ENCODE data around the gene RC3H1.
"Not testable (repeated sequence)": the region's sequence is repeated elsewhere in the genome, so short reads cannot be mapped to it uniquely, and the experiment has no call there.

RC3H1 gene, protein sequence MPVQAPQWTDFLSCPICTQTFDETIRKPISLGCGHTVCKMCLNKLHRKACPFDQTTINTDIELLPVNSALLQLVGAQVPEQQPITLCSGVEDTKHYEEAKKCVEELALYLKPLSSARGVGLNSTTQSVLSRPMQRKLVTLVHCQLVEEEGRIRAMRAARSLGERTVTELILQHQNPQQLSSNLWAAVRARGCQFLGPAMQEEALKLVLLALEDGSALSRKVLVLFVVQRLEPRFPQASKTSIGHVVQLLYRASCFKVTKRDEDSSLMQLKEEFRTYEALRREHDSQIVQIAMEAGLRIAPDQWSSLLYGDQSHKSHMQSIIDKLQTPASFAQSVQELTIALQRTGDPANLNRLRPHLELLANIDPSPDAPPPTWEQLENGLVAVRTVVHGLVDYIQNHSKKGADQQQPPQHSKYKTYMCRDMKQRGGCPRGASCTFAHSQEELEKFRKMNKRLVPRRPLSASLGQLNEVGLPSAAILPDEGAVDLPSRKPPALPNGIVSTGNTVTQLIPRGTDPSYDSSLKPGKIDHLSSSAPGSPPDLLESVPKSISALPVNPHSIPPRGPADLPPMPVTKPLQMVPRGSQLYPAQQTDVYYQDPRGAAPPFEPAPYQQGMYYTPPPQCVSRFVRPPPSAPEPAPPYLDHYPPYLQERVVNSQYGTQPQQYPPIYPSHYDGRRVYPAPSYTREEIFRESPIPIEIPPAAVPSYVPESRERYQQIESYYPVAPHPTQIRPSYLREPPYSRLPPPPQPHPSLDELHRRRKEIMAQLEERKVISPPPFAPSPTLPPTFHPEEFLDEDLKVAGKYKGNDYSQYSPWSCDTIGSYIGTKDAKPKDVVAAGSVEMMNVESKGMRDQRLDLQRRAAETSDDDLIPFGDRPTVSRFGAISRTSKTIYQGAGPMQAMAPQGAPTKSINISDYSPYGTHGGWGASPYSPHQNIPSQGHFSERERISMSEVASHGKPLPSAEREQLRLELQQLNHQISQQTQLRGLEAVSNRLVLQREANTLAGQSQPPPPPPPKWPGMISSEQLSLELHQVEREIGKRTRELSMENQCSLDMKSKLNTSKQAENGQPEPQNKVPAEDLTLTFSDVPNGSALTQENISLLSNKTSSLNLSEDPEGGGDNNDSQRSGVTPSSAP

DNA sequence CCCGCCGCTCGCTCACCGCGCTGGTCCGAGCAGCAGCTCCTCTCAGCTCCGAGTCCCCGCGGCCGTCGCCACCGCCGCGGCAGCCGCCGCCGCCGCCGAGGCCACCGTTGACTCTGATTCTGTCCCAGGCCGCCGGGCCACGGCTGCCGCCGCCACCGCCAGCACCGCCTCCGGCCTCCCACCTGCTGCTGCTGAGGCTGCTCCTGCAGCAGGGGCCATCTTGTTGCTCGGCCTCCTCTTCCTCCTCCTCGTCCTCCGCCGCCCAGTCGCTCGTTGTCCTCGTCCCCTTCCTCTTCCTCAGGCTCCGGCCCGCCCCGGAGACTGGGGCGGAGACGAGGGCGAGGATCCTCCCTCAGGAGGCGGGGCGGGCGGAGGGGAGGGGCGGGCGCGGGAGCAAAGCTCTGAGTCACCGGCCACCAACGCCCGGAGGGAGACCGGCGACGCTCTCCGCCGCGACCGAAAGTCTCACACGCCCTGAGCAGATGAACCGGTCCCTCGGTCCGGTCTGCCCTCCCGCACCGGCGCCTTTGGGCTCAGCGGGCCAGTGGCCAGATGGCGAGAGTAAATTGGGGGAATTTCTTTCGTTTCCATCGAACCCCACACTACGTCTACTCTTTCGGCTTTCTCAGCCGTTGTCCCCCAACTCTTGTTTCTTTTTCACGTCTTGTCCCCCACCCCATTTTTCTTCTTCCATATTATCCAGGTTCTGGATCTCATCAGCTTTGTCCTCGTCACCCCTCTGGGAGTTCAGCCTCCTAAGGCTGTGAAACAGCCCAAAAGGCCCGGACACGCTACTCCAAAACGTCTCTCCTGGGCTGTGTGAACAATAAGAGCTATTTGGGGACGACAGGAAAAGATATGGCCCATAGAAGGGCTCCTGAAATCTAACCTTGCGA, at the start of gene RC3H1:
Gene RC3H1 (minus strand): TSS at position 278 of the 896 bp plus-strand sequence. CDS start 29,372 bp downstream, outside the sequence.
- DNase-seq: peak; percentile 79 to 82

DNA sequence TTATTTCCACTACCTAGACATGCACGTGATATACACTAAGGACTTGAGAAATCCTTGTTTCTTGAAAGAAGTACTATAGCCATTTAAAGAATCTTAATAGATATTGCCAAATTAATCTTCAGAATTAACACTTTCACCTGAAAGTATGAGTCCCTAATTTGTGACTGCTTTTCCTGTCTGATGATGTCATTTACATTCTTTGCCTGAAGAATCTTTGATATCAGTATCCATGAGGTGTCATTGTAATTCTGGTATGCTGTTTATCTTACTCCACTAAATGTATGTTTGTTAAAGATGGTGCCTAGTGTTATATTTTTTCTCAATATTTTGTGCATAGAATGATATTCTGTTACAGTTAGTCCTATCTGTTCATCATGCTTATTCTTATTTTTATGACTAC, 48.5 kb upstream of the RC3H1 start:
- DNase-seq: no peak

DNA sequence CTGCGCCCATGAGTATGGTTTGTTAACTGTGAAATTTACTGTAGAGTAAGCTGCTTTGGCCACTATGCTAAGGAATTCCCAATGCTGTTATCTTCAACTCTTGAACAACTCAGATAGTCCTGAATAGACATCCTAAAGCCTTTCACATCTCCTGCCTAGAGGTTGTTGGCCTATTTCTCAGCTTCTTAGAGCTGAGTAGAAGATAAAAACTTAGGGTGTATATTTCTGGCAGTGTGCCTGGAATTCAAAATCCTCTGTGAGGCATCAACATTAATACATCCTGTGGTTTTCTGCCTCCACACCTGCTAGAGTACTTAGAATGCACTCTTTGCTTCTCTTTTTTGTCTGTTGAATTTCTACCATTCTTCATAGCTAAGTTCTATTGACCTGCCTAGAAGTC, 45.8 kb upstream of the RC3H1 start:
- DNase-seq: no peak

DNA sequence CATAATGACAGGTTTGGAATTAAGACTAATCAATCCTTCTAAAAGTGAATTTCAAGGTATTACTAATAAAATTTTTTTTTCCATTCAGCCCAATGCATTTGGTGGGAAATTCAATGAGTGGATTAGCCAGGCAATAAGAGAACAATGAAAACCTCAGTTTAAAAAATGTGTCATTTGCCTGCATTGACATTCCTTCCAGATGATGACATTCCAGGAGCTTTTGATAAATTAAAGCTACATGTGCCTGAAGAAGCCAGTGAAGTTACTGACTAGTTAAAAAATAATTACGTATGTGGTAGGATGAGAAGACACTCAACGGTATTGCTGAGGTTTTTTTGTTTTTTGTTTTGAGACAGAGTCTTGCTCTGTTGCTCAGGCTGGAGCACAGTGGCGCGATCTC, 37.9 kb upstream of the RC3H1 start:
- no peak for DNase-seq

DNA sequence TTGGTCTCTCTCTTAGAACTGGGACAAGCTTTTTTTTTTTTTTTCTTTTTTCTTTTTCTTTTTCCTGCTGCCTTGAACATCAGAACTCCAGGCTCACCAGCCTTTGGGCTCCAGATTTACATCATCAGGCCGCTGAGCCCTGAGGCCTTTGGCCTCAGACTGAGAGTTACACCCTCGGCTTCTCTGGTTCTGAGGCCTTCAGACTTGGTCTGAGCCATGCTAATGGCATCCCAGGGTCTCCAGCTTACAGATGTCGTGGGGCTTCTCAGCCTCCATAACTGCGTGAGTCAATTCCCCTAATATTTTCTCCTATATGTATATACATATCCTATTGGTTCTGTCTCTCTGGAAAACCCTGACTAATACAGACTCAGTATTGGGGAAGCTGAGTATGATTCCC, 36.5 kb upstream of the RC3H1 start:
- no peak for DNase-seq

DNA sequence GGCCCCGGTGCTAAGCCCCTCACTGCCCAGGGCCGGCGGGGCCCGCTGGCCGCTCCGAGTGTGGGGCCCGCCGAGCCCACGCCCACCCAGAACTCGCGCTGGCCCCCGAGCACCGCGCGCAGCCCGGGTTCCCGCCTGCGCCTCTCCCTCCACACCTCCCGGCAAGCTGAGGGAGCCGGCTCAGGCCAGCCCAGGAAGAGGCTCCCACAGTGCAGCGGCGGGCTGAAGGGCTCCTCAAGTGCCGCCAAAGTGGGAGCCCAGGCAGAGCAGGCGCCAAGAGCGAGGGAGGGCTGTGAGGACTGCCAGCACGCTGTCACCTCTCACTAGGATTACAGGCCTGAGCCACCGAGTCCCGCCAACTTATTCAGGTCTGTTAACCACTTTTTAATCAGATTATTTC, 34.5 kb upstream of the RC3H1 start:
- not testable (repeated sequence) for DNase-seq

DNA sequence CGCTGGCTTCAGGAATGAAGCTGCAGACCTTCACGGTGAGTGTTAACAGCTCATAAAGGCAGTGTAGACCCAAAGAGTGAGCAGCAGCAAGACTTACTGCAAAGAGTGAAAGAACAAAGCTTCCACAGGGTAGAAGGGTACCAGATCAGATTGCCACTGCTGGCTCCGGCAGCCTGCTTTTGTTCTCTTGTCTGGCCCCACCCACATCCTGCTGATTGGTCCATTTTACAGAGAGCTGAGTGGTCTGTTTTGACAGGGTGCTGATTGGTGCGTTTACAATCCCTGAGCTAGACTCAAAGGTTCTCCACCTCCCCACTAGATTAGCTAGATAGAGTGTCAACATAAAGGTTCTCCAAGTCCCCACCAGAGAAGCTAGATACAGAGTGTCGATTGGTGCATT, 33.6 kb upstream of the RC3H1 start:
- not testable (repeated sequence) for DNase-seq

DNA sequence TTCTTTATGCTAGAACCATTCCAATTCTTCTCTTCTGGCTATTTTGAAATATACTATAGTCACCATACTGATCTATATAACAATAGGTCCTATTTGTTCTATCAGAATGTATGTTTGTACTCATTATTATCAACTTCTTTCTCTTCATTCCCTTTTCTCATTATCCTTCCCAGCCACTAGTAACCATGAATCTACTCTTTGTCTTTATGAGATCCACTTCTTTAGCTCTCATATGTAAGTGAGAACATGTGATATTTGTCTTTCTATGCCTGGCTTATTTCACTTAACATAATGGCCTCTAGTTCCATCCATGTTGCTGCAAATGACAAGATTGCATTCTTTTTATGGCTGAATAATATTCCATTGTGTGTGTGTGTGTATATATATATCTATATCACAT, 31.7 kb upstream of the RC3H1 start:
- no peak for DNase-seq

DNA sequence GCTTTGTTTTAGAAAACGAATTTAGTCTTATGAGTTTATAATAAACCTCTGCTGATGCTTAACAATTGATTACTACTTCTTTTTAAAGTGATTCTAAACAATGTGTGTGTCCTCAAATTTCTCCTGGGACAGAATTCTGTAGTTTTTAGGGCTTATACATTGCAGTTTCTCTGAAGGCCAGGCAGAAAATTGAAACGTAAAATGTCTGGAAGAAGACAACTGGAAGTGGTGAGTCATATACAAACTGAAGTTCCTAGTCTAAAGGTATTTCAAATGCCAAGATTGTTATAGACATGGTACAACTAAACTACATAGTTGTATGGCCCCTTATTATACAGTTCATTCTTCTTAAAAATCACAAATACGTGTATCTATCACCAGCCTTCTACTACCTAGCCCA, 30.5 kb upstream of the RC3H1 start:
- DNase-seq: no peak

DNA sequence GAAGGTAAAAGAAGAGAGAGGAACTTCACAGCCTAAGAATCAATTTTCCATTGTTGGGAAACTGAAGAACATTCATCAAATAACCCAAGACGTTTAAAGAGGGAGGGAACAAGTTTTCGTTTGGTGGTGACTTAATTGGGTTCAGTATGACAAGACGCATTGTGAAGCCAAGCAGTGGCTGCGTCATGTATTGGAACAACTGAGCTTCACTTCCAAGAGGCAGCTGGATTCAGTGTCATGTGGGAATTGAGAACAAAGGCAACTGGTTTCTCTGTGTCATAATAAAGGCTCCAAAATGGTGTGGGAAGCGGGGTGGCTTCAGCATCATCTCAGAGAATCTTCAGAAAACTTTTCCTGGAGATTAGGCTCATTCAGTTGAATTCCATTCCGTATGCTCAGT, 29.8 kb upstream of the RC3H1 start:
- DNase-seq: no peak

DNA sequence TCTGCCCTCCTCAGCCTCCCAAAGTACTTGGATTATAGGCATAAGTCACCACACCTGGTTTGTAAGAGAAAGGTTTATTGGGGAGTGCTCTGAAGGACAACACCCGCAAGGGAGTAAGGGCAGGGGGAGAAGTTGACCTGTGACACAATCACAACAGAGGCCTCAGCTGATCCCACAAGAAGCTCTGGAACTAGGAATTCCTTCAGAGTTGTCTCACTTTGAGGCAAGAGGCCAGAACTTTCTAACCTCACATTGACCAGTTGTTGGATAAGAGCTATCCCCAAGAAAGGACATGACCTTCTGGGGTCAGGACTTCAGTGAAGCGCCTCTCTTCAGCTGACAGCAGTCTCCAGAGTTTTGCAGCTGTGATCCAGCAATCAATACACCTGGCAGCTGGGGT, 27.4 kb upstream of the RC3H1 start:
- no peak for DNase-seq

DNA sequence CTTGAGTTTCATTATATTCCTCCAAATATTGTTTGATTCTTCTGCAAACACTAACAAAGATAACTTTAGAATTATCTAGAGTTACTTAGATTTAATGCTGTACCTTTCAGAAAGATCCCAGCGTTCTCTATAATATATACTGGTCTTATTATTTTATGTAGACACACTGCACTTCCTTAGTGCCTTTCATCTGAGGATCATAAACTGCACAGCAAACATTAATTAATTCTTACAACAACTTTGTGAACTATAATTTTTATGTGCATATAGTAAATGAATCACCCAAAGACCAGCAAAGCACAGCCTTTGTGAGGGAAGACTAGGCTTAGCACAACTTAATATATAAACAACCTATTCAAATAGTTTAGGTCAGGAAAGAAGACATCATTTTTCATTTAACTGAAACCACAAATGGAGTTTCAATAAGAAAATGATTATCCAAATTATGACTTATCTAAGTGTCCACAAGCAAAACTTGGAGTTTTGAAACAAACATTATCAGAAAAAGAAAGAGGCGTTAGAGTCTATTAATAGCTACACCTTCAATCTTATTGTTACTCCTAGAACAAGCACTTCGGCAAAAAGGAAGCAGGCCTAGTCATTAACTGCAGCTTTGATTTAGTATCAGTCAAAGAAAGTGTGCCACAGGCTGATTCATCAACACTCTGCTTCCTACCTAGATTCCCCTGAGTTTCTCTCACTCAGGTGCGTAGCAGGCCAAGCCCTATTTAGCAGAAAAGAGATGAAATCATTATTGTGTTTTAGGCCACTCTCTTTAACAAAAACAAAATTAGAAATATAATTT, 22.5 kb upstream of the RC3H1 start:
- DNase-seq: no peak

DNA sequence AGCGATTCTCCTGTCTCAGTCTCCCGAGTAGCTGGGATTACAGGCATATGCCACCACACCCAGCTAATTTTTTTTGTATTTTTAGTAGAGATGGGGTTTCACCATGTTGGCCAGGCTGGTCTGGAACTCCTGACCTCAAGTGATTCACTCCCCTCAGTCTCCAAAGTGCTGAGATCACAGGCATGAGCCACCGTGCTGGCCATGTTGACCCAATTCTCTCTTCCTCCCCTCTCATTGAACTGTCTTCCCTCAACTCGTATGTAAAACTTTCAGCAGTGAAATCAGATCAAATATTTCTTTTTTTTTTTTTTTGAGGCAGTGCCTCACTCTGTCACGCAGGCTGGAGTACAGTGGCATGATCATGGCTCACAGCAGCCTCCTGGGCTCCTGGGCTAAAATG, 20.4 kb upstream of the RC3H1 start:
- not testable (repeated sequence) for DNase-seq

DNA sequence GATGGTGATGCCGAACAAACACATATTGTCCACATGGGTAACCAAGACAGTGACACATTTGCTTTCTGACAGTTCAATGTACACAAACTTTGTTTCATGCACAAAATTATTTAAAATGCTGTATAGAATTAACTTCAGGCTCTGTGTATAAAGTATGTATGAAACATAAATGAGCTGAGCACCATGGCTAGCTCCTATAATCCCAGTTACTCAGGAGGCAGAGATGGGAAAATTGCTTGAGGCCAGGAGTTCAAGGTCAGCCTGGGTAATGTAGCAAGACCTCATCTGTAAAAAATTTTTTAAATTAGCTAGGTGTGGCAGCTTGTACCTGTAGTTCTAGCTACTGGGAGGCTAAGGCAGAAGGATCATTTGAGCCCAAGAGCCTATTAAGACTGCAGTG, 19.2 kb upstream of the RC3H1 start:
- no peak for DNase-seq

DNA sequence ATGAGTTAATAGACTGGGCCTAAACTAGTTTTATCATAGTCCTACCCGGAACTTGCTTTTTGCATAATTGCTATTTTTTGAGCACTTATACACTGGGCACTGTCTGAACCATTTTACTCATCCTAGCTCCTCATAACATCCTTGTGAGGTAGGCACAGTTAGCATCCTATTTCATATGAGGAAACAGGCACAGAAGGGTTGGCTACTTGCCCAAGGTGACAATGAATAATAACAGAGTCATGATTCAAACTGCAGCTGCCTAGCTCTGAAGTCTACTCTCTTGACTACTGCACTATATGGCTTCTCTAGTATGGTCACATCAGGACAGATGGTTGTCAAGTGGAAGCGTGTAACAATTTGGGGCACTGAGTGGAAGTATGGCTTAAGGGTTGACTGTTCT, 18.2 kb upstream of the RC3H1 start:
- no peak for DNase-seq

DNA sequence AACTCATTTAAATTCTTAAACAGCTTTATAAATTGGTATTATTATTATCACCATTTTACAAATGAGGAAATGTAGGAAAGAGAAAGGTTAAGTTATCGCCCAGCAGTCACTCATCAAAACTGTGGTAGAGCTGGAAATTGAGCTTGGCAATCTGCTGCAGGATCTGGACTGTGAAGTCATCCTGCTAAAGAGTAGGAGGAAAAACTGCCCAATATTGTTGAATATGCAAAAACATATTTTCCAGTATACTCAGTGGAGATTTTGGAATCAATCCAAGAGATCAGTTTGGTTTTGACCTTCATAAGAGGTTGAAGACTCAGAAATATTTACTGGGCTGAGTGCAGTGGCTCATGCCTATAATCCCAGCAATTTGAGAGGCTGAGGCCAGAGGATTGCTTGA, 16.9 kb upstream of the RC3H1 start:
- no peak for DNase-seq

DNA sequence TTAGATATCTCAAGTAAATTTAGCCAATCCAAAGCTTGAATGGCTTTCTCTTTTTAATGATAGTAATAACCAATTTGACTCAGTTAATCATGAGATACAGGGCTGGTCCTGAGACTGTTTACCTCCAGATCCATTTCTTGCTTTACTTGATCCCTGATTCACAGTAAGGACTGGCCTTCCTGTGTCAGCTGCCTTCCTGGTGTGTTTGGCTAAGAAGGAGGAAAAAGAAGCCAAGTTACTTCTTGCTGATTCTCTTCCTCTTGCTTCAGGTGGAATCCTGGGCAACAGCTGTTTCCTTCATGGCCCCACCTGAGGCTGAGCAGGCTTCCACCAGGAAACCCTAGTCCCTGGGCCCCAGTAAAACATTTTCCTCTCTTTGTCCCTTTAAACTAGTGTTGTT, 14.6 kb upstream of the RC3H1 start:
- DNase-seq: no peak

DNA sequence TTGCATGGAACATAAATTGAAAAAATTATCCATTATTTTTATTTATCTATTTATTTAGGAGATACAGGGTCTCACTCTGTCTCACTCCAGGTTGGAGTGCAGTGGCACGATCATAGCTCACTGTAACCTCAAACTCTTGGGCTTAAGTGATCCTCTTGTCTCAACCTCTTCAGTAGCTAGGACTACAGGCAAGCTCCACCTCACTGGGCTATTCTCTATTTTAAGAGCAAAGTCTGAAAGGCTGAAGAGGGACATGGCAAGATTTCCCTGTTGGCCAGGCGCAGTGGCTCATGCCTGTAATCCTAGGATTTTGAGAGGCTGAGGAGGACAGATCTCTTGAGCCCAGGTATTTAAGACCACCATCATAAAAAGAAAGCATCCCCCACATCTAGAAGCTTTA, 14.0 kb upstream of the RC3H1 start:
- DNase-seq: no peak

DNA sequence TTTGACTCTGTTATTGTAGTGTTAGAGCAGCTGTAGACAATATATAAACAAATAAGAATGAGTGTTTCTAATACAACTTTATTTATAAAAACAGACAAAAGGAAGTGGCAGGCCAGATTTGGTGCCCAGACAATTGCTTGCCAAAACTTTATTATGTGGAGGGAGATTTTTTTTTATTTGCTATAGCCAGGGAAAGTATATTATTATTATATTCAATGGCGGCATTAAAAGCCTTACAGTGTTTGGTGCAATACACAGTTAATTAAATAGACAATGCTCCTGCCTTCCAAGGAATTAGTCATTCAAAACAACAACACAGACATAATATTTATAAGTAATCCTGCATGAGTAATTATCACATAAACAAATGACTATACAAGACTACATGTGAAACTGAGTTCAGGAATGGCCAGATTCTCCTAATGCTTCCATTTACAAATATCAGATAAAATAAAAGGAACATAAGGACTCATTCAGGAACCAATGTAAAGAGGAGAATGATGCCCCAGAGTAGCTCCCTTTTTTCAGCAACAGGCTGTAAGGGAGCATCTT, 10.6 kb upstream of the RC3H1 start:
- no peak for DNase-seq

DNA sequence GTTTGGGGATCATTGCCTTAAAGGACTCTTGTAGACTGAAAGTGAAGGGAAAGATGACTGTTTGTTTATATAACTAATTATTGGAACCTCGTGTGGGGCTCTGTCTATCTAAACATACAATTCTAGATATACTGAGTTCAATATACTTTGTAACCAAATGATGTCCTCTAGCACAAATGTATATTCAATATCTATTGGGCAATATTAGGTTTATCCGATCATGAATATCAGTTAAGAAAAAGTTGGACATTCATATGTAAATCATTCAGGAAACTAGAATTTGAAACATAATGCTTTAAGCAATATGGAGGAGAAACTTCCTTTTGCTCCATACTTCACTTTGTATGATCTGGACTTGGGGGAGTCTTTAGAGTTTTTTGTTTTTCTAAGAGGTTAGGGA, 8.9 kb upstream of the RC3H1 start:
- no peak for DNase-seq

DNA sequence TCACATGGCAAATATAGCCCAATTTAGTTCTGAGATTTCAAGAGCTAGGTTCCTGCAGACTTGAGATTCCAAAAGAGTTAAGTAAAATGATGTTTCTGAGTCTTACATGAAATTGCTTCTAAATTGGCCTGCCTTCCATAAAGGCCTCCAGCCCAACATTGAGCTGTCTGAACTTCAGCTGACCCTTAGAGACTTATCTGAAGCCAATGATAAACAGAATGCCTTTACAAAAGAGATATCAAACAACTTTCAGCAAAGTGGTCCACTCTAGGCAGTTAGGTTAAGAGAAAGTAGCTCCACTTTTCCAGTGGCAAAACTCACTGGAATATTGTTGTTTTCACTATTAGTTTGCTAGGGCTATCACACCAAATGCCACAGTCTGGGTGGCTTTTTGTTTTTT, 6.3 kb upstream of the RC3H1 start:
- DNase-seq: no peak
